Activated T-helper 1 cell treated with Interleukin-2 at 50 U/mL for 16 hours (primary cell): ENCODE data around the gene PSMG2.
A peak's percentile ranks its signal among the peaks of the same experiment; 100 is the strongest.

Experiments
- DNase-seq: peaks from one replicate; pipeline ENCODE4 v3.0.0-alpha.2; 2020; ENCODE audit warnings: low read depth

Gene PSMG2, protein sequence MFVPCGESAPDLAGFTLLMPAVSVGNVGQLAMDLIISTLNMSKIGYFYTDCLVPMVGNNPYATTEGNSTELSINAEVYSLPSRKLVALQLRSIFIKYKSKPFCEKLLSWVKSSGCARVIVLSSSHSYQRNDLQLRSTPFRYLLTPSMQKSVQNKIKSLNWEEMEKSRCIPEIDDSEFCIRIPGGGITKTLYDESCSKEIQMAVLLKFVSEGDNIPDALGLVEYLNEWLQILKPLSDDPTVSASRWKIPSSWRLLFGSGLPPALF

GRCh38 chr18:12702221-12703095, at the start of gene PSMG2, which contains the start of gene CEP76:
Gene PSMG2 (plus strand): TSS chr18:12703042. CDS start chr18:12703108, 66 bp downstream.
Gene CEP76 (minus strand): TSS chr18:12702723. CDS start chr18:12702548, 175 bp downstream.
- DNase-seq, result peak; percentile 72

DNA sequence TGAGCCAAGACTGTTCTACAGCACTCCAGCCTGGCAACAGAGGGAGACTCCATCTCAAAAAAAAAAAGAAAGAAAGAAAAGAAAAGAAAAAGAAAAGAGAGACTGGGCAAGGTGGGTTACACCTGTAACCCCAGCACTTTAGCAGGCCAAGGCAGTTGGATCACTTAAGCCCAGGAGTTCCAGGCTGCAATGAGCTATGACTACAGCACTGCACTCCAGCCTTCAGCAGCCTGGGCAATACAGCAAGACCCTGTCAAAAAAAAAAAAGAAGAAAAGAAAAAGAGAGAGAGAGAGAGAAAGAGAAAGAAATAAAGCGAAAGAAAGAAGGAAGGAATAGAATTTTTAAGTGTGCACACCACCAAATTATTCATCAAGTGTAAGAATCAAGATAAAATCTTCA, 47.9 kb upstream of the PSMG2 start:
- DNase-seq, result no peak

- DNase-seq, result no peak
Measured at GRCh38 chr18:12656605-12656937, 46.3 kb upstream of the PSMG2 start.

GRCh38 chr18:12656938-12657683, 45.7 kb upstream of the PSMG2 start:
- DNase-seq, result no peak

DNA sequence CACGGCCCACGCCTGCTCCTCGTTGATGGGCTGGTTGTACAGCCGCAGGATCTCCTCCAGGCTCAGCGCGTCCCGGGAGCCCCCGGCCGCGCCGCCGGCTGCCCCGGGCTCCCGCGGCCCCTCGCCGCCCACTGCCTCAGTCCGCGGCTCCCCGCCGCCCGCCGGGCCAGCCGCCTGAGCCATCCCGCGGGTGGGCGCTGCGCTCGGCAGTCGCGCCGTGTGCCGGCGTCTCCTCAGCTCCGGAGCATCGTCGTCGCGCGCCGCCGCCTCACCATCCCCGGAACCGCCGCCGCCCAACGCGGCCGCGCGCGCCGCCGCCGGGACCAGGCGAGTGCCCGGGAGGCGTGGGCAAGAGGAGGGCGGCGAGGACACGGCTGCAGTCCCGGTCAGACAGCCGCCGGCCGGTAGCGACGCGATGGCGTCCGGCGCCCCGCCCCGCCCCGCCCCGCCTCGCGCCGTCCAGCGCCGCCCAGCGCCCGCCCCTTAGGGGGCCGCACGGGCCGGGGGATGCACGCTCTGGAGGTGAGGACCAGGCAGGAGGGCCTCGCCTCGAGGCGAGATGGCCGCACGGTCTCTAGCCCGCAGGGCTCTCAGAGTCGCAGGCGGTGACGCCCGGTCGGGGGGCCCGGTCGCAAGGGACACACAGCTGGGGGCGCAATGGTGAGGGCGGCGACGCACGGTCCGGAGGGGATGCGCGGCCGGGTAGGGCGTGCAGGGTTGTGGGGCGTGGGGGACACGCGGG, 45.0 kb upstream of the PSMG2 start, which contains the start of gene SPIRE1:
Gene SPIRE1, minus strand, starts transcription at position 424 of the 742 bp plus-strand sequence. Its CDS starts 241 bp downstream, at position 183.
- DNase-seq, result peak; percentile 13

- DNase-seq, result peak; percentile 3
Measured at GRCh38 chr18:12658426-12659138, 44.3 kb upstream of the PSMG2 start.

GRCh38 chr18:12659904-12660605, 42.8 kb upstream of the PSMG2 start:
- no peak for DNase-seq

- DNase-seq, result no peak
Measured at GRCh38 chr18:12668041-12668440, 34.8 kb upstream of the PSMG2 start.

- DNase-seq, result no peak
Measured at GRCh38 chr18:12679183-12679786, 23.6 kb upstream of the PSMG2 start.

DNA sequence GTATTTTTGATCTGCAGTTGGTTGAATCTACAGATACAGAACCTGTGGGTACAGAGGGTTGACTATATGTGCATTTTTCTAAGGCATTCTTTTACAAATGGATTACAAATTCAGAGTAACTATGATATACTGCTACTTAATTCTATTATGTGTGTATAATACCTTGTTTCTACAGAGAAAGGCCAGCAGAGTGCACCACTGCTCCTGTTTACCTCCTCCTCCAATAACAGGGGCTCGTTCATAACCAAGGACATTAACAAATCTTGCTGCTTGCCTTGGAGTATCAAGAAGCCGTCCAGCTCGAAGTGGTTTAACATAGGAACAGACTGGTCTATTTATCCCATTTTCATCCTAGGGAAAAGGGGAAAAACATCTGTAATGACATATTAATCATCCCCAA, 16.7 kb upstream of the PSMG2 start:
- no peak for DNase-seq

GRCh38 chr18:12689256-12689850, 13.5 kb upstream of the PSMG2 start:
- no peak for DNase-seq

DNA sequence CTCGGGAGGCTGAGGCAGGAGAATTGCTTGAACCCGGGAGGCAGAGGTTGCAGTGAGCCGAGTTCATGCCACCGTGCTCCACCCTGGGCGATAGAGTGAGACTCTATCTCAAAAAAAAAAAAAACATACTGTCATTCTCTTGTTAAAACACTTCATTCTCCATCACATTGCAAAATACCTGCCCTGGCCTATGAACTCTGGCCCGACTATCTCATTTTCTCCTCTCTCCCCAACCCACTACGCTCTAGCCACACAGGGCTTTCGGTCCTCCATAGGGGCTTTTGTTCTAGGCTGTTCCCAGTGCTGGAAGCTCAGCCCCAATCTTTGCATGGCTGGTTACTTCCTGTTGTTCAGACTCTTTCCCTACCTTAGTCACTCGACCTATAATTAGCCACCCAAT, 10.6 kb upstream of the PSMG2 start:
- DNase-seq, result no peak

DNA sequence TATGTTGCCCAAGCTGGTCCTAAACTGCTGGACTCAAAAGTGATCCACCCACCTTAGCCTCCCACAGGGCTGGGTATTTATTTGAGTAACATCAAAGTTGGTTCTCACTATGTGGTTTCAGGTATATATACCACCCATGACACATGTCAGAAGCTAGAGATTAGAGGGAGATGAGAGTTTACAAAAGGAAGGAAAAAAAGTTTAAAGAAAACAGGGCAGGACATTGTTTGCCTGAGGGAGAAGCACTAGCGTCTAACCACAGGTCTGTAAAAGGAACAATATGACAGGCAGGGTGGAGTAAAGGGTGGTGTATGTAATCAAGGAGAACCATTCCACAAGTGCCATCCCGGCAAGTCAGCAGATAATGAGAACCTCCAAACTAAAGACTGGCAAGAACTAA, 8.8 kb upstream of the PSMG2 start:
- no peak for DNase-seq

- no peak for DNase-seq
Measured at GRCh38 chr18:12699747-12700146, 3.1 kb upstream of the PSMG2 start.

DNA sequence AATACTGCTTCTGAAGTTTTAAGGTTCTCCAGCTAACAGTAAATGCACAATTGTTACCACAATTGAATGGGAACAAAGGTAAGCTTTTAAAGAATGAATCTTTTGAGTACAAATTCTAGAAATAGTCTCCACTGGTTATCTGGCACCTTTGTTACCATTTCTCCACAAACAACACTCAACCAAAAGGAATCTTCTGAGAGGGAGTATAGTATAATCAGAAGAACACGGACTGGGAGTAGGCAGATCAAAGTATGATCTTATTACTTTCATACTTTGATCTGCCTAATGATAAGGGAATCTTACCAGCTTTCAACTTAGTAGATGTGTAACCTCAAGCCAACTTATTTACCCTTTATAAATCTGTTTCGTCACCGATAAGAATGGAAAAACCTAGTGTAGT, 1.7 kb upstream of the PSMG2 start:
- no peak for DNase-seq

DNA sequence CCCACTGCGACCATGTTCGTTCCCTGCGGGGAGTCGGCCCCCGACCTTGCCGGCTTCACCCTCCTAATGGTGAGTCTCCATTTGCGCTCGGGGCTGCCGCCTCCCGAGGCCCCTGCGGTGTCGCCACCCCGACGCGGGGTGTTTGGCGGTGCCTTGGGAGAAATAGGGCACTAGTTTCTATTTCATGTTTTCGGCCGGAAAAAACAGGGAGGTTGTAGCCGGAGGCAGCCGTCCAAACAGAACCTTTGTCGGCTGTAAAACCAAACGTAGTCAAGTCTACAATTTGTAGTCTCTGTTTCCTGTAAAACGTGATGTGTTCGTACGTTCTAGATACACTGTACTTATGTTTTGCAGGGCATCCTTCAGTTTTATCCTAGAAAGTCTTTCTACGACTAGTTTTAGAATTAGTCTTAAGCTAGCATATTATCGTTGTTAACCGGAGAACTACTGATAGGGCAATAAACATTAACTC, 290 bp downstream of the PSMG2 start:
- no peak for DNase-seq

DNA sequence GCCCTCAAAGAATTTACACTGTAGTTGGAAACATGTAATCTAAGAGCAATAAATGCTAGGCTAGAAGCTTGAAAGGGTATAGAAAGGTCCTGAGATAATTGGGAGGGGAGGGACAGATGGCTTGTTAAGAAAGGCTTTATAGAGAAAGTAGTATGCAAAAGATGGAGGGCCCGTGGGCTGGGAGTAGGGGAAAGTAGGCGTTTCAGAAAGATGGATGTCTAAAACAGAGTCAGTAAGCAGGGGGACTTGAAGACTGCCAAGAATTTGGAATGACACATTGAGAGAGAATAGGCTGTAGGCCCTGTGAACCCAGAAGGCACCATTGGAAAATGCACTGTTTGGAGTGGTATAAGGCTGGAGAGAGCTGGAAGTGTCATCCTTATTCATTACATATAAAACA, 822 bp downstream of the PSMG2 start:
- no peak for DNase-seq

- DNase-seq, result no peak
Measured at GRCh38 chr18:12711446-12711845, 8.6 kb downstream of the PSMG2 start.

DNA sequence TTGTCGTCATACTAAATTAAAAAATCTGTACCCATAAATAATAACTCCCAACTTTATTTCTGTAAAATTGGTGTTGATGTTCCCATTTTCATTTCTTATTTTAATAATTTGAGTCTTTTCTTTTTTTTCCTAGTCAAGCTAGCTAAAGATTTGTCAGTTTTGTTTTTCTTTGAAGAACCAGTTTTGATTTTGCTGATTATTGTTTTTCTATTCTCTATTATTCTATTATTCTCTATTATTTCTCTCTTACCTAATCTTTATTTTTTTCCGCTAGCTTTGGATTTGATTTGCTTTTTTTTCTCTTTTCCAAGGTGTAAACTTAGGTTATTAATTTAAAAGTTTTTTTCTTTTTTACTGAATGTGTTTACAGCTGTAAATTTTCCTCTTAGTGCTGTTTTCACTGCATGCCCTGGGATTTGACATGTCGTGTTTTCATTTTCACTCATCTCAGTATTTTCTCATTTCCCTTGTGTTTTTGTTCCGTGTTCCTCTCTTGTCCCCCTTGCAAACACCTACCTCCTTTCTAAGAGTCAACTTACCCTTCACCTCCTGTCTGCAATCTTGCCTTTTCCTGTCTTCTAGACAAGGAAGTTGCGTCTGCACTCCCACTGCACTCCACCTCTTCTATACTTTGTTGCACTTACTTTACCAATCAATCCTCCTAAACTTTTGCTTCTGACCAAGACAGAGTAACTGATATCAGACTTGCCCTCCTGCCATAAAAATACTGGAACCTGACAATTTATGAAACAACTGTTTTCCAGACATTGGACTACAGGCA, 18.8 kb downstream of the PSMG2 start:
- DNase-seq, result no peak
